CD4-positive, alpha-beta T cell (primary cell): ENCODE measurements around the gene PROSER2. TPM values are rescaled to one million over a fixed set of nuclear protein-coding genes. Genes with fewer than 3 reads are reported as not detected.

ENCODE experiments used
- ATAC-seq: fragments of 200-7000 bp; cut with Tn5 transposase; one replicate; pipeline ENCODE4 v1.10.0; 2022; ENCODE audit warnings: mild to moderate bottlenecking; ENCODE audit not compliant: poor library complexity
- CTCF ChIA-PET: fragments of 350-600 bp; sonication (Branson Sonifier 250); formaldehyde crosslinking; loops from one replicate; lab custom pipeline; 2021; ENCODE audit warnings: antibody characterized with exemption, inconsistent platforms; lab: Charles Lee
- POLR2A ChIA-PET: fragments of 350-600 bp; sonication (Branson Sonifier 250); formaldehyde crosslinking; loops from one replicate; lab custom pipeline; 2021; ENCODE audit warnings: antibody characterized with exemption, inconsistent platforms; lab: Charles Lee
- DNase-seq, 14 experiments: peaks; one replicate each; pipeline ENCODE4 v3.0.0-alpha.2; 2013 to 2020; ENCODE audit warnings: mixed read lengths in 2 of 14
- H3K27ac ChIP-seq, 2 donors: one replicate each; pipeline versions ENCODE4 v1.5.1 to v1.7.0; 2013; ENCODE audit warnings: low read length in 2 of 2, low read depth in 1 of 2, mild to moderate bottlenecking in 1 of 2
- H3K27me3 ChIP-seq, 2 experiments: 1 replicate in 1 of 2; 2 replicates in 1 of 2; pipeline versions ENCODE4 v1.6.1 to v1.7.0; 2013; ENCODE audit warnings: low read length in 2 of 2, control low read depth in 1 of 2, mild to moderate bottlenecking in 1 of 2, moderate library complexity in 1 of 2; ENCODE audit not compliant: insufficient read depth in 2 of 2, control insufficient read depth in 1 of 2
- H3K36me3 ChIP-seq: one replicate; pipeline ENCODE4 v1.6.1; 2013; ENCODE audit warnings: low read length, control low read depth; ENCODE audit not compliant: insufficient read depth
- H3K4me1 ChIP-seq: one replicate; pipeline ENCODE4 v1.6.1; 2013; ENCODE audit warnings: low read length, control low read depth; ENCODE audit not compliant: insufficient read depth
- H3K4me3 ChIP-seq: one replicate; pipeline ENCODE4 v1.5.1; 2013; ENCODE audit warnings: mild to moderate bottlenecking, low read length, moderate library complexity
- H3K9me3 ChIP-seq, 2 experiments: 1 replicate in 1 of 2; 2 replicates in 1 of 2; pipeline versions ENCODE4 v1.6.1 to v1.7.0; 2013; ENCODE audit warnings: low read length in 2 of 2, mild to moderate bottlenecking in 2 of 2, control low read depth in 1 of 2, moderate library complexity in 1 of 2; ENCODE audit not compliant: control insufficient read depth in 1 of 2, insufficient read depth in 1 of 2
- H3K27ac Mint-ChIP-seq: one replicate; pipeline ENCODE4 v1.8.0; 2020; ENCODE audit warnings: mixed read lengths
- H3K27me3 Mint-ChIP-seq: one replicate; pipeline ENCODE4 v1.8.0; 2021; ENCODE audit warnings: mixed read lengths
- H3K36me3 Mint-ChIP-seq: one replicate; pipeline ENCODE4 v1.8.0; 2021; ENCODE audit warnings: low read depth, mixed read lengths
- H3K4me1 Mint-ChIP-seq: one replicate; pipeline ENCODE4 v1.8.0; 2021; ENCODE audit warnings: low read depth, mixed read lengths
- H3K4me3 Mint-ChIP-seq: one replicate; pipeline ENCODE4 v1.8.0; 2020; ENCODE audit warnings: mild to moderate bottlenecking, mixed read lengths
- H3K9me3 Mint-ChIP-seq: one replicate; pipeline ENCODE4 v1.8.0; 2020; ENCODE audit warnings: mixed read lengths
- intact Hi-C, 2 experiments: fragments of 100-400 bp; cut with DNase I in 1 of 2; cut with micrococcal nuclease in 1 of 2; formaldehyde crosslinking; loops; one replicate each; pipeline versions ENCODE4 v1.15.1 to v1.9.0; 2023 to 2025; cut with DNase I, micrococcal nuclease
- total RNA-seq, 174 experiments: library from RNA in 2 of 174; stranded (reverse) in 2 of 174; gene quantifications; one replicate each; pipeline ENCODE4 v1.2.3 and lab custom pipeline; 2021 to 2026
- TF ChIP-seq, protein P1 (sequence below): fragments of 200-600 bp; IDR thresholded peaks from one replicate; pipeline ENCODE4 v1.8.0; 2022; ENCODE audit warnings: antibody characterized with exemption, mild to moderate bottlenecking

Gene PROSER2
- total RNA-seq, 2 experiments from 2014 or later, result 1.1 TPM

DNA sequence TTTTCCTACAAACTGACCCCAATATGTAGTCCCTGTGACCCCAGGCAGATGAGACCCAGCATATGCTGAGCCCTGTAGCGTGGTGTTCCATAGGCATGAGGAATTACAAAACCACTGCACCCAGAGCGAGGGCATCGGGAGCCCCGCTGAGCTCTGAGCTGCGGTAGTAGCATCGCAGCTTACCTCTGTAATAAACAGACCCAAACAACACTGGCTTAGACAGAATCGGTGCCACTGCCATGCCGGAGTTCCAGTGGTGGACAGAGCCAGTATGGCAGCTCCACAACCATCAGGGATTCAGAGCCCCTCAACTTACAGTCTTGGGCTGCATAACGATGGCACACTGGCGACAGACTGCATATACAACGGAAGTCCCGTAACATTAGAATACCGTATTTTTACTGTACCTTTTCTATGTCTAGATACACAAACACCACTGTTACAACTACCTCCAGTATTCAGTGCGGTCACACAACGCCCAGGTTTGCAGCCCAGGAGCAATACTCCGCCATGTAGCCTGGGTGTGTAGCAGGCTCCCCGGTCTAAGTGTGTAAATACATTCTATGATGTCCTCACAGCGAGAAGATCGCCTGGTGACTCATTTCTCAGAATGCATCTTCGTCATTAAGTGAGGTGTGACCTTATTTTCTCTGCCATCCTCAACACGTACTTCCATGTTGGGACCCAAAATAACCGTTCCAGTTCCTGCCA is 68.8 kb downstream of the PROSER2 start:
- Mint-ChIP-seq H3K4me1 (no peaks in the 10 kb centered on the region), H3K4me3 (no peak overlapping the region), H3K9me3 (no peaks in the 10 kb centered on the region), H3K27me3 (no peaks in the 10 kb centered on the region), H3K36me3 (no peaks in the 10 kb centered on the region), H3K27ac (no peak overlapping the region)
- no peak overlapping the region for H3K4me3 ChIP-seq
- POLR2A ChIA-PET, result no interaction called here
- ATAC-seq (no peak), DNase-seq (no peak)
- H3K9me3 ChIP-seq, result peaks cover 0 to 14% of the 10 kb centered on the region in 2 experiments
- TF ChIP-seq, protein P1, sequence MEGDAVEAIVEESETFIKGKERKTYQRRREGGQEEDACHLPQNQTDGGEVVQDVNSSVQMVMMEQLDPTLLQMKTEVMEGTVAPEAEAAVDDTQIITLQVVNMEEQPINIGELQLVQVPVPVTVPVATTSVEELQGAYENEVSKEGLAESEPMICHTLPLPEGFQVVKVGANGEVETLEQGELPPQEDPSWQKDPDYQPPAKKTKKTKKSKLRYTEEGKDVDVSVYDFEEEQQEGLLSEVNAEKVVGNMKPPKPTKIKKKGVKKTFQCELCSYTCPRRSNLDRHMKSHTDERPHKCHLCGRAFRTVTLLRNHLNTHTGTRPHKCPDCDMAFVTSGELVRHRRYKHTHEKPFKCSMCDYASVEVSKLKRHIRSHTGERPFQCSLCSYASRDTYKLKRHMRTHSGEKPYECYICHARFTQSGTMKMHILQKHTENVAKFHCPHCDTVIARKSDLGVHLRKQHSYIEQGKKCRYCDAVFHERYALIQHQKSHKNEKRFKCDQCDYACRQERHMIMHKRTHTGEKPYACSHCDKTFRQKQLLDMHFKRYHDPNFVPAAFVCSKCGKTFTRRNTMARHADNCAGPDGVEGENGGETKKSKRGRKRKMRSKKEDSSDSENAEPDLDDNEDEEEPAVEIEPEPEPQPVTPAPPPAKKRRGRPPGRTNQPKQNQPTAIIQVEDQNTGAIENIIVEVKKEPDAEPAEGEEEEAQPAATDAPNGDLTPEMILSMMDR, result no peak
- no peaks in the 10 kb centered on the region for H3K36me3 ChIP-seq
- CTCF ChIA-PET, result no interaction called here
- intact Hi-C loops, result no loop called here
- no peaks in the 10 kb centered on the region for H3K4me1 ChIP-seq
- H3K27me3 ChIP-seq, result no peaks in the 10 kb centered on the region
- H3K27ac ChIP-seq, result no peak overlapping the region

DNA sequence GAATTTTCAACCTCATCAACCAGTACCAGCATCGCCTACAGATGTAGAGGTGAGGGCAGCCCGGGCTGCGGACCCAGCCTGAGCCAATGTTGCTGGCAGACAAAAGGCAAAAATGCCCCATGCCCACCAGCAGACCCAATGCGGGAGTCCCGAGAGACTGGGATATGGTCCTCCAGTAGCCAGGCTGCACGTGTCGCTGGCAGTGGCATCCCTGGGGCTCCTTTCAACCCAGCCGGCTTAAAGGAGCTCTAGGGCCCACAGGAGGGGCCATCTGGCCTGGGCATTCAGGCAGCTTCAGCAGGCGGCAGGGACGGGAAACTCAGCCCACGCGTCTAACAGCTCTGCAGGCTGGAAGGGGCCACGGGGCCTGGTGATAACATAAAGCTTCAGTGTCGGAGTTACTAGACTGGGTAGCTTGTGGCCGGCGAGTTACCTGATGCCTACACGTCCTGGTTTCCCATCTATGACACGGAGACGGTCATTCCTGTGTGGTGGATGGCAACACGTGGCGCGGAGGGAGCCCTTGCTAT is 70.7 kb downstream of the PROSER2 start:
- TF ChIP-seq, protein P1, result no peak
- H3K9me3 Mint-ChIP-seq, result no peaks in the 10 kb centered on the region
- ChIA-PET CTCF (no interaction called here), POLR2A (no interaction called here)
- no peaks in the 10 kb centered on the region for H3K36me3 Mint-ChIP-seq
- Histone ChIP-seq H3K27ac (no peak overlapping the region), H3K27me3 (no peaks in the 10 kb centered on the region), H3K9me3 (peaks cover 0 to 14% of the 10 kb centered on the region in 2 experiments), H3K36me3 (no peaks in the 10 kb centered on the region), H3K4me3 (no peak overlapping the region), H3K4me1 (no peaks in the 10 kb centered on the region)
- DNase-seq (no peak), ATAC-seq (no peak)
- H3K4me3 Mint-ChIP-seq, result no peak overlapping the region
- intact Hi-C loops, result no loop called here
- H3K4me1 Mint-ChIP-seq, result no peaks in the 10 kb centered on the region
- H3K27me3 Mint-ChIP-seq, result no peaks in the 10 kb centered on the region
- no peak overlapping the region for H3K27ac Mint-ChIP-seq

DNA sequence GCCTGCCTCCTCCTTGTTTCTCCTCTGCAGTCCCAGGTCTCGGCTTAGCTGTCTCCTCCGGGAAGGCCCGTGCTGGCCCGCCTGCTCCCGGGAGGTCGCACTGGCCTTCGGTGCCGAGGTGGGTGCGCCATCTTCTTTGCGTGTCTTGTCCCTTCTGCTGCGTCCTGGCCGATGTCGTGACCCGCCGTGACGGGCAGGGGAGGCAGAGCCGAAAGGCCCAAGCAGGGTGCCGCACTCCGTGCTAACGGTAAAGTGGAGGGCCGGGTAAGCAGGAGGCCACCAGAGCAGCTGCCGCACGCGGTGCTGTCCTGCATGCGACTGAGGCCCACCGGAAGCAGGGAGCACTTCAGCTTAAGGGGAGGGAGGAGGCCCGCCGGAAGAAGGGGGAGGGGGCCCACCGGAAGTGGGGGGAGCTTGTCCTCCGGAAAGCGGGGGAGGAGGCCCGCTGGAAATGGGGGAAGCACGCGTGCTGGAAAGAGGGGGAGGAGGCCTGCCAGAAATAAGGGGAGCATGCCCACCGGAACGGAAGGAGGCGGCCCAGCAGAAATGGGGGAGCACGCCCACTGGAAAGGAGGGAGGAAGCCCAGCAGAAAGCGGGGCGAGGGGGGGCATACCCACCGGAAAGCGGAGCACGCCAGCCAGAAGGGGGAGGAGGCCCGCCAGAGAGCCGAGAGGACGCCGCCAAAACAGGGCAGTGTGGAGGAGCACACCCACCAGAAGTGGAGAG is 71.4 kb downstream of the PROSER2 start:
- H3K36me3 Mint-ChIP-seq, result no peaks in the 10 kb centered on the region
- intact Hi-C loops, result no loop called here
- no peaks in the 10 kb centered on the region for H3K27me3 Mint-ChIP-seq
- H3K27ac Mint-ChIP-seq, result no peak overlapping the region
- Histone ChIP-seq H3K4me3 (no peak overlapping the region), H3K27ac (no peak overlapping the region), H3K36me3 (no peaks in the 10 kb centered on the region), H3K4me1 (no peaks in the 10 kb centered on the region), H3K27me3 (no peaks in the 10 kb centered on the region), H3K9me3 (peaks cover 0 to 14% of the 10 kb centered on the region in 2 experiments)
- DNase-seq, result no peak
- TF ChIP-seq, protein P1, result no peak
- no peaks in the 10 kb centered on the region for H3K9me3 Mint-ChIP-seq
- POLR2A ChIA-PET, result no interaction called here
- H3K4me1 Mint-ChIP-seq, result no peaks in the 10 kb centered on the region
- H3K4me3 Mint-ChIP-seq, result no peak overlapping the region
- ATAC-seq, result no peak
- CTCF ChIA-PET, result no interaction called here
